ENCODE results near the gene KIFC1. TPM values are rescaled to one million over a fixed set of nuclear protein-coding genes. Genes with fewer than 3 reads are reported as not detected.

Gene KIFC1
- total and polyA plus RNA-seq, 9 of the 15 experiments (the other 6 are each of a cell fraction or from before 2014, with no cell fraction given): 1.3 to 95.2 (median 76.9) TPM

- TF ChIP-seq PRDM10 (IDR thresholded peaks at IDR 0.05; ENCODE audit: partially characterized antibody): no peak
- no peak for TF ChIP-seq SIX5 (IDR thresholded peaks at IDR 0.05; ENCODE audit: borderline replicate concordance in 1 of 2, insufficient read depth in 1 of 2, low read depth in 1 of 2, low read length in 2 of 2)
- TF ChIP-seq HMG20A (CRISPR knock-in tag; conservative IDR thresholded peaks at IDR 0.05): no peak
- no peak for TF ChIP-seq RUNX1 (IDR thresholded peaks at IDR 0.05; ENCODE audit: low read depth)
- no peak for TF ChIP-seq POLR2H (tag; IDR thresholded peaks at IDR 0.05; ENCODE audit: low read depth)
- TF ChIP-seq JUNB (CRISPR knock-in tag; conservative IDR thresholded peaks at IDR 0.05): no peak
- no peak for TF ChIP-seq GATA2 (CRISPR knock-in tag; IDR thresholded peaks at IDR 0.05)
- 0 out of 2 replicates have a peak, but pooled peaks have one; percentile 0 for TF ChIP-seq ZHX1 (conservative IDR thresholded peaks at IDR 0.05; ENCODE audit: low read length)
- TF ChIP-seq KHSRP (IDR thresholded peaks at IDR 0.05): 0 out of 2 replicates have a peak, but pooled peaks have one; percentile 7
- no peak for TF ChIP-seq TBP (optimal IDR thresholded peaks at IDR 0.05; ENCODE audit: low read depth, low read length)
- TF ChIP-seq ZNF280A (IDR thresholded peaks at IDR 0.05; ENCODE audit: low read depth, partially characterized antibody): no peak
- 0 out of 2 replicates have a peak, but pooled peaks have one; percentile 86 for TF ChIP-seq OTX1 (CRISPR knock-in tag; IDR thresholded peaks at IDR 0.05)
- 0 out of 2 replicates have a peak, but pooled peaks have one; percentile 63 for TF ChIP-seq ZSCAN32 (CRISPR knock-in tag; IDR thresholded peaks at IDR 0.05)
- TF ChIP-seq SIN3A (IDR thresholded peaks at IDR 0.05; ENCODE audit: borderline replicate concordance in 2 of 2, control insufficient read depth in 1 of 2, low read depth in 2 of 2, low read length in 2 of 2): no peak
- no peak for TF ChIP-seq NR1H2 (CRISPR knock-in tag; IDR thresholded peaks at IDR 0.05)
- TF ChIP-seq POLR2AphosphoS2 (IDR thresholded peaks at IDR 0.05; ENCODE audit: low read length): no peak
- no peak for TF ChIP-seq ZNF740 (CRISPR knock-in tag; IDR thresholded peaks at IDR 0.05)
- TF ChIP-seq ZNF740 (tag; IDR thresholded peaks at IDR 0.05): 0 out of 4 replicates have a peak, but pooled peaks of 1 of the 2 experiments have one; percentile 65
- no peak for TF ChIP-seq NONO (IDR thresholded peaks at IDR 0.05; ENCODE audit: low read depth in 2 of 2, low read length in 1 of 2)
These were observed 27.2 kb downstream of the KIFC1 start (continued) for GRCh38 chr6:33418690-33419291.
